MCF 10A (cell line): ENCODE measurements around the gene SELENOM. TPM values are rescaled to one million over a fixed set of nuclear protein-coding genes. Genes with fewer than 3 reads are reported as not detected.

Source experiments
- BruUV-seq: library from RNA; stranded (reverse); fragments of 400-500 nt; replicated peaks from 2 replicates; lab custom pipeline; 2021; lab: Mats Ljungman, UMichigan
- CTCF ChIA-PET: fragments of 300-600 bp; sonication (Branson Sonifier 250); formaldehyde crosslinking; extraction: SDS; loops from one replicate; lab custom pipeline; 2021; ENCODE audit warnings: antibody characterized with exemption, inconsistent platforms; lab: Yijun Ruan, JAX
- POLR2A ChIA-PET: fragments of 300-600, 350-650 bp; sonication (Branson Sonifier 250); formaldehyde crosslinking; extraction: SDS; loops from one replicate; lab custom pipeline; 2020; ENCODE audit warnings: antibody characterized with exemption, inconsistent platforms; lab: Yijun Ruan, JAX
- DNase-seq: peaks from one replicate; pipeline ENCODE4 v3.0.0-alpha.2; 2018; ENCODE audit not compliant: unreplicated experiment
- H3K27ac Mint-ChIP-seq: one replicate; pipeline ENCODE4 v1.8.0; 2022; ENCODE audit warnings: mild to moderate bottlenecking, low read depth, mixed read lengths; ENCODE audit not compliant: unreplicated experiment
- H3K27me3 Mint-ChIP-seq: one replicate; pipeline ENCODE4 v1.8.0; 2022; ENCODE audit warnings: mixed read lengths; ENCODE audit not compliant: insufficient read depth, unreplicated experiment
- H3K36me3 Mint-ChIP-seq: one replicate; pipeline ENCODE4 v1.8.0; 2022; ENCODE audit warnings: mild to moderate bottlenecking, moderate library complexity, mixed read lengths; ENCODE audit not compliant: insufficient read depth, unreplicated experiment
- H3K4me1 Mint-ChIP-seq: one replicate; pipeline ENCODE4 v1.8.0; 2022; ENCODE audit warnings: mixed read lengths; ENCODE audit not compliant: insufficient read depth, unreplicated experiment
- H3K4me3 Mint-ChIP-seq: one replicate; pipeline ENCODE4 v1.8.0; 2022; ENCODE audit warnings: mild to moderate bottlenecking, moderate library complexity, mixed read lengths; ENCODE audit not compliant: unreplicated experiment
- H3K9me3 Mint-ChIP-seq: one replicate; pipeline ENCODE4 v1.8.0; 2022; ENCODE audit warnings: mixed read lengths; ENCODE audit not compliant: unreplicated experiment
- CTCF ChIP-seq: fragments of 200-600 bp; IDR thresholded peaks from one replicate; pipeline ENCODE4 v1.8.0; 2022; ENCODE audit warnings: antibody characterized with exemption, mild to moderate bottlenecking; ENCODE audit not compliant: unreplicated experiment
- intact Hi-C: fragments of 100-400 bp; cut with micrococcal nuclease; formaldehyde crosslinking; loops from 2 replicates; pipeline ENCODE4 v1.14.1; 2022
- total RNA-seq: library from RNA; stranded (reverse); gene quantifications from 2 replicates; pipeline ENCODE4 v1.2.3, GENCODE V29; 2022

SELENOM gene
- total RNA-seq, 1 experiment from 2014 or later, result 44.9 TPM

DNA sequence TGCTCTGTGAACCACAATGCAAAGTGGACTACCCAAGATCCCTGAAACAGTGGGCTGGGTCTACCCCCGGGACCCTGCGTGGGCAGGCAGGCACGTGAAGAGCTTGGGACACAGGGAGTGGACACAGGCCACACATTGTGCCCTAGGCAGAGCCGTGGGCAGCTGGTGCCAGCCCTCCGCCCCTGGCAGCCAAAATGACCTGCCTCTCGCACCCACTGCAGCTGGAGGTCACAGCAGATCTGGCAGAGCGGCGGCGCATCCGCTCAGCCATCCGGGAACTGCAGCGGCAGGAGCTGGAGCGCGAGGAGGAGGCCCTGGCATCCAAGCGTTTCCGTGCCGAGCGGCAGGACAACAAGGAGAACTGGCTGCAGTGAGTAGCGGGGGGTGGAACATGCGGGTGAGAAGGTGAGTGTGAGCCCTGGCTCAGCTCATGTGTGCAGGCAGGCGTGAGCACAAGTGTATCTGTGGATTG lies 19.6 kb downstream of the SELENOM start:
- H3K27me3 Mint-ChIP-seq, result no peaks in the 10 kb centered on the region
- H3K36me3 Mint-ChIP-seq, result peaks cover 5% of the 10 kb centered on the region

DNA sequence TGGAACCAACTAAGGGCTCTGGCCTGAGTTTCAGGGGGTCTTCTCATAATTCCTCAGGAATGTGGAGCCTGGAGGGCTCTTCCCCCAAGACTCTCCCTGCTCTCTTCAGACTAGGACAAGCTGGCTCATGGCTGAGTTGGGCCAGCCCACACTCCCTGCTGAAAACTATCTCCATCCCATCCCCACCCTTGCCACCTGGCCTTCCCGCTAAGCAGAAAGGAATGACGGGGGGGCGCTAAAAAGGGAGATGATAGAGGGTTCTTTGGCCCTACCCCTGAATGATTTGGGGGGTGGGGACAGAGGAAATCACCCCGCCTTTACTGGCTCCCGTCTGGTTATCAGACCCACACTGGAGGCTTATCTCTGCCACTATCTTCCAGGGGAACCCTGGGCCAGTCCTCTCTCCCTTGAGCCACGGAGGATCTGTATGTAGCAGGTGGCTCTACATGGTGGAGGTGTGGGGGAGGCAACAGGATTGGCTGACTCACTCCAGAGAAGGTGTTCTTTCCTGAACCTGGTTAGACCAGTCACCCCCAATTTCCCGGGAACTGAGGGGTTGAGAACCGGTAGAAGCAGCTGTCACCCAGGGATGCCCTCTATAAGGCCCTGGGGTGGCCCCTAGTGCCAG lies 20.6 kb downstream of the SELENOM start:
- BruUV-seq, result no TSS peak
- CTCF ChIA-PET, result interaction anchor here (0.7 to 3.4 kb wide), 6 partner anchors 50 to 306 kb away, joined by 3 to 19 read pairs (median 6); partner anchors contain the start of gene MORC2
- DNase-seq, result no peak
- Mint-ChIP-seq H3K4me1 (peaks cover 24% of the 10 kb centered on the region), H3K27ac (no peak overlapping the region), H3K27me3 (no peaks in the 10 kb centered on the region), H3K9me3 (no peaks in the 10 kb centered on the region), H3K4me3 (no peak overlapping the region), H3K36me3 (peaks cover 5% of the 10 kb centered on the region)
- intact Hi-C loops, result no loop called here
- TF ChIP-seq CTCF, result no peak
- POLR2A ChIA-PET, result interaction anchor here (7.7 kb wide), 1 partner anchor 118 kb away, joined by 99 read pairs; the partner anchor contains the start of genes MORC2 and TUG1

More for the DNA sequence above, 19.6 kb downstream of the SELENOM start:
- no peak for DNase-seq
- no TSS peak for BruUV-seq
- no peak overlapping the region for H3K4me3 Mint-ChIP-seq
- intact Hi-C loops, result no loop called here
- peaks cover 14% of the 10 kb centered on the region for H3K4me1 Mint-ChIP-seq
- ChIA-PET CTCF (interaction anchor here (0.6 to 3.1 kb wide), 6 partner anchors 11 to 307 kb away, joined by 3 to 12 read pairs (median 4); no protein-coding TSS in a partner anchor), POLR2A (no interaction called here)
- no peak for TF ChIP-seq CTCF
- H3K27ac Mint-ChIP-seq, result no peak overlapping the region
- H3K9me3 Mint-ChIP-seq, result no peaks in the 10 kb centered on the region

- no peak for TF ChIP-seq CTCF
- peaks cover 5% of the 10 kb centered on the region for H3K36me3 Mint-ChIP-seq
- intact Hi-C loops, result loop anchor here (1.0 to 2.0 kb wide), 2 partner anchors 138 to 323 kb away; no protein-coding TSS in a partner anchor
- no peak for DNase-seq
- no peaks in the 10 kb centered on the region for H3K27me3 Mint-ChIP-seq
- BruUV-seq, result no TSS peak
- ChIA-PET CTCF (interaction anchor here (0.6 to 4.4 kb wide), 11 partner anchors 18 to 177 kb away, joined by 3 to 28 read pairs (median 6); partner anchors contain the start of gene MORC2), POLR2A (interaction anchor here (1.6 to 7.7 kb wide), 4 partner anchors 24 to 136 kb away, joined by 9 to 99 read pairs (median 46); partner anchors contain the start of genes MORC2 and TUG1)
- no peaks in the 10 kb centered on the region for H3K9me3 Mint-ChIP-seq
- H3K4me1 Mint-ChIP-seq, result peaks cover 28% of the 10 kb centered on the region
- peak overlapping the region; percentile 79 for H3K4me3 Mint-ChIP-seq
- peak overlapping the region; percentile 93 for H3K27ac Mint-ChIP-seq
These were observed 21.4 kb downstream of the SELENOM start for GRCh38 chr22:31085928-31086327.

DNA sequence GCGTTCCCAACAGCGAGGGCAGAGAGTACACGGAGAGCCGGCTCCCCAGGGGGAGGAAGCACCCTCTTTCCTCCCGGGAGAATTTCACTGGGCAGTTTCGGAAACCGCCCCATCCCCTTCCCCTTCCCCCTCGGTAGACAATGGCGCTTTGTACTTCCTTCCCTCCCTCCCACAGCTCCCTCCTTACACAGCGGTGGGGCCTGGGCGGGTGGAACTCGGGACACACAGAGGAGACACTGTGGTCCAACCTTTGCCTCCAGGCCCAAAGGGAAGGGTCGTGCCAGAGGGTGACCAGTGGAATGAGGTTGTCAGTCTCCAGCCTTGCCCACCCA lies 21.9 kb downstream of the SELENOM start:
- DNase-seq, result no peak
- peaks cover 28% of the 10 kb centered on the region for H3K4me1 Mint-ChIP-seq
- ChIA-PET CTCF (interaction anchor here (0.6 to 4.4 kb wide), 19 partner anchors 10 to 177 kb away, joined by 3 to 28 read pairs (median 5); partner anchors contain the start of gene MORC2), POLR2A (interaction anchor here (0.6 to 7.7 kb wide), 11 partner anchors 17 to 140 kb away, joined by 3 to 99 read pairs (median 6); partner anchors contain the start of genes MORC2, SELENOM and TUG1)
- no TSS peak for BruUV-seq
- H3K36me3 Mint-ChIP-seq, result peaks cover 5% of the 10 kb centered on the region
- no peaks in the 10 kb centered on the region for H3K27me3 Mint-ChIP-seq
- peak overlapping the region; percentile 93 for H3K27ac Mint-ChIP-seq
- intact Hi-C loops, result loop anchor here (1.0 to 2.0 kb wide), 2 partner anchors 137 to 323 kb away; no protein-coding TSS in a partner anchor
- no peak for TF ChIP-seq CTCF
- H3K4me3 Mint-ChIP-seq, result peak overlapping the region; percentile 79
- no peaks in the 10 kb centered on the region for H3K9me3 Mint-ChIP-seq
